HCT116 (cell line): ENCODE data around the gene SPATA20. TPM values are rescaled to one million over a fixed set of nuclear protein-coding genes. Genes with fewer than 3 reads are reported as not detected.

Source experiments
- ATAC-seq: fragments of 200-7000 bp; cut with Tn5 transposase; 2 replicates; pipeline ENCODE4 v1.9.1; 2020; ENCODE audit warnings: mild to moderate bottlenecking, moderate library complexity
- BruUV-seq: library from RNA; stranded (reverse); fragments of 400-500 nt; replicated peaks from 2 replicates; lab custom pipeline; 2021; lab: Mats Ljungman, UMichigan
- CTCF ChIA-PET: fragments of 300-600 bp; sonication (Branson Sonifier 250); formaldehyde crosslinking; loops from one replicate; lab custom pipeline; 2021; ENCODE audit warnings: antibody characterized with exemption; lab: Charles Lee
- POLR2A ChIA-PET: fragments of 300-600, 350-600 bp; sonication (Branson Sonifier 250); formaldehyde crosslinking; loops from one replicate; lab custom pipeline; 2021; ENCODE audit warnings: antibody characterized with exemption; lab: Charles Lee
- RAD21 ChIA-PET, 2 experiments: fragments of 300-600 bp; sonication (Branson Sonifier 250); formaldehyde crosslinking; loops; one replicate each; lab custom pipeline; 2023; ENCODE audit warnings: low total read pairs in 2 of 2; ENCODE audit not compliant: uncharacterized antibody in 2 of 2, unreplicated experiment in 2 of 2, low non-redundant PET in 1 of 2; lab: Charles Lee
- DNase-seq: peaks from one replicate; pipeline ENCODE4 v3.0.0-alpha.2; 2010; ENCODE audit warnings: low read depth, low spot score
- H2AFZ ChIP-seq: fragments of 200-600 bp; shearing (Covaris generic), sonication (generic); 2 replicates; pipeline ENCODE4 v1.6.1; 2017; ENCODE audit warnings: low read depth, mixed run types, mixed read lengths, antibody characterized with exemption, low read length; ENCODE audit not compliant: poor library complexity, severe bottlenecking
- H3K27ac ChIP-seq: 2 replicates; pipeline ENCODE4 v1.5.1; 2012; ENCODE audit warnings: low read depth, low read length
- H3K27me3 ChIP-seq: fragments of 200-600 bp; sonication (generic); 2 replicates; pipeline ENCODE4 v1.6.1; 2016; ENCODE audit warnings: mixed run types, low read length, mixed read lengths; ENCODE audit not compliant: insufficient read depth
- H3K36me3 ChIP-seq, 2 experiments: fragments of 200-500 bp in 1 of 2; fragments of 200-600 bp in 1 of 2; sonication (Bioruptor generic) in 1 of 2; sonication (generic) in 1 of 2; 2 replicates each; pipeline versions ENCODE4 v1.5.1 to v1.6.1; 2014 to 2016; ENCODE audit warnings: low read length in 2 of 2, inconsistent platforms in 1 of 2, mixed read lengths in 1 of 2, mixed run types in 1 of 2; ENCODE audit not compliant: insufficient read depth in 2 of 2, control insufficient read depth in 1 of 2
- H3K4me1 ChIP-seq, 2 experiments: fragments of 200-600 bp in 1 of 2; sonication (generic) in 1 of 2; 2 replicates each; pipeline versions ENCODE4 v1.5.1 to v1.6.1; 2012 to 2017; ENCODE audit warnings: low read length in 2 of 2, inconsistent platforms in 1 of 2, mild to moderate bottlenecking in 1 of 2, mixed read lengths in 1 of 2, mixed run types in 1 of 2, moderate library complexity in 1 of 2; ENCODE audit not compliant: insufficient read depth in 2 of 2, control insufficient read depth in 1 of 2
- H3K4me2 ChIP-seq: fragments of 200-600 bp; sonication (generic); 2 replicates; pipeline ENCODE4 v1.6.1; 2017; ENCODE audit warnings: mixed run types, low read length, mixed read lengths
- H3K4me3 ChIP-seq, 2 experiments: fragments of 200-600 bp in 1 of 2; sonication (generic) in 1 of 2; replicated peaks in 1 of 2; 2 replicates each; pipeline ENCODE4 v1.5.1; 2011 to 2016; ENCODE audit warnings: low read length in 2 of 2, control low read depth in 1 of 2, low read depth in 1 of 2, mild to moderate bottlenecking in 1 of 2, mixed read lengths in 1 of 2, mixed run types in 1 of 2
- H3K79me2 ChIP-seq: fragments of 200-600 bp; sonication (generic); 2 replicates; pipeline ENCODE4 v1.6.1; 2017; ENCODE audit warnings: mild to moderate bottlenecking, mixed run types, low read length, moderate library complexity, mixed read lengths; ENCODE audit not compliant: insufficient read depth
- H3K9ac ChIP-seq: fragments of 200-600 bp; sonication (generic); 2 replicates; pipeline ENCODE4 v1.6.1; 2016; ENCODE audit warnings: low read length, mixed read lengths
- H3K9me2 ChIP-seq: fragments of 200-600 bp; sonication (generic), shearing (Covaris generic); 2 replicates; pipeline ENCODE4 v1.6.1; 2017; ENCODE audit warnings: mixed run types, mild to moderate bottlenecking, moderate library complexity; ENCODE audit not compliant: insufficient read depth
- H3K9me3 ChIP-seq, 2 experiments: fragments of 200-500 bp in 1 of 2; fragments of 200-600 bp in 1 of 2; sonication (Bioruptor generic) in 1 of 2; sonication (generic) in 1 of 2; 2 replicates each; pipeline ENCODE4 v1.6.1; 2014 to 2017; ENCODE audit warnings: low read length in 2 of 2, mixed read lengths in 2 of 2, inconsistent platforms in 1 of 2, low read depth in 1 of 2, mild to moderate bottlenecking in 1 of 2, mixed run types in 1 of 2, moderate library complexity in 1 of 2; ENCODE audit not compliant: control insufficient read depth in 1 of 2, insufficient read depth in 1 of 2
- H4K20me1 ChIP-seq: fragments of 200-600 bp; sonication (generic), shearing (Covaris generic); 2 replicates; pipeline ENCODE4 v1.6.1; 2017; ENCODE audit warnings: mixed run types, mild to moderate bottlenecking, moderate library complexity; ENCODE audit not compliant: insufficient read depth
- CBX3 ChIP-seq: IDR thresholded peaks from 2 replicates; pipeline ENCODE4 v1.6.1; 2012; ENCODE audit warnings: low read depth
- ELF1 ChIP-seq: IDR thresholded peaks from 2 replicates; pipeline ENCODE4 v1.6.1; 2012; ENCODE audit warnings: low read depth, borderline replicate concordance
- EZH2phosphoT487 ChIP-seq: fragments of 200-600 bp; IDR thresholded peaks from 2 replicates; pipeline ENCODE4 v1.6.1; 2018; ENCODE audit warnings: antibody characterized with exemption, borderline replicate concordance
- FOSL1 ChIP-seq: IDR thresholded peaks from 2 replicates; pipeline ENCODE4 v1.6.1; 2012; ENCODE audit warnings: low read depth
- POLR2A ChIP-seq: IDR thresholded peaks from 2 replicates; pipeline ENCODE4 v1.7.0; 2011; ENCODE audit warnings: borderline replicate concordance; ENCODE audit not compliant: insufficient read depth, insufficient read length; ENCODE audit errors: extremely low read depth
- SP1 ChIP-seq: IDR thresholded peaks from 2 replicates; pipeline ENCODE4 v1.6.1; 2012; ENCODE audit warnings: low read depth
- SRF ChIP-seq: IDR thresholded peaks from 2 replicates; pipeline ENCODE4 v1.6.1; 2012; ENCODE audit warnings: low read depth
- TCF7L2 ChIP-seq: IDR thresholded peaks from 2 replicates; pipeline ENCODE4 v1.7.0; 2011; ENCODE audit warnings: borderline replicate concordance, inconsistent platforms; ENCODE audit not compliant: insufficient read depth, insufficient read length; ENCODE audit errors: extremely low read depth
- intact Hi-C: fragments of 100-400 bp; cut with micrococcal nuclease; formaldehyde crosslinking; loops from 2 replicates; pipeline ENCODE4 v1.10.0; 2022
- total RNA-seq: library from RNA; stranded (reverse); gene quantifications from one replicate; pipeline ENCODE4 v1.2.1, GENCODE V29; 2021; ENCODE audit not compliant: unreplicated experiment
- TF ChIP-seq, protein P1 (sequence below): IDR thresholded peaks from 2 replicates; pipeline ENCODE4 v1.6.1; 2012

SPATA20 gene
- total RNA-seq, 1 experiment from 2014 or later: 57.5 TPM

DNA sequence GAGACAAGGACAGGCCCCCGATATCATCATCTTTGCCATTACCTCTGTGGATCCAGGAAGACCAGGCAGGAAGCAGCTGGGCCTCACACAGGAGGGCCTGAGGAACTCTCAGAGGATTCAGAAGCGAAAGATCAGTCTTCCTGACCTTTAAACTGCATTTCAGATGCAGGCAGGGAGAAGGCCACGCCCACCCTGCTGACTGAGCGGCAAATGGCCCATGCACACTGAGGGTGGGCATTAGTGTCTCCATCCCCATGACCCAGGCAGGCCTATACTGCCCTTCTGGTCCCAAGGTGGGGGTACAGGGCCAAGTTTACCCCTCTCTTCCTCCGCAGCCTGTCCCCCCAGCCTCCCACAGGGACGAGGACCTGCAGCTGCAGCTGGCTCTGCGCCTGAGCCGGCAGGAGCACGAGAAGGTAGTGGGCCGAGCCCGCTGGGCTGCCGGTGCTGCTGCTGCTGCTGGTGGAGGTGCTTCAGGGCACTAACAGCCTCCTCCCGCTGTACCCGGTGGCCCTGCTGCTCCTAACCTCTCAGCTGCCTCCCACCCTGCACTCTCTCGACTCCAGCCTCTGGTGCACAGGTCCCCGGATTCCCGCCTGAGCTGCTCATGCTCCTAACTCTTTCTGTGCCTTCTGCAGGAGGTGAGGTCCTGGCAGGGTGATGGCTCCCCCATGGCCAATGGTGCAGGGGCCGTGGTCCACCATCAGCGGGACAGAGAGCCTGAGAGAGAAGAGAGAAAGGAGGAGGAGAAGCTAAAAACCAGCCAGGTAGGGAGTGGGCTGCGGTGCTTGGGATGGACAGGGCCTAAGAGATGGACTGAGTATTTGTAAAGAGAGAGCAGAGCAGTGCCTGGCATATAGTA, 8.2 kb upstream of the SPATA20 start:
- TF ChIP-seq CBX3 (no peak), TCF7L2 (no peak), ELF1 (no peak), EZH2phosphoT487 (no peak), SP1 (no peak), SRF (no peak), POLR2A (no peak), FOSL1 (no peak)
- TF ChIP-seq, protein P1, sequence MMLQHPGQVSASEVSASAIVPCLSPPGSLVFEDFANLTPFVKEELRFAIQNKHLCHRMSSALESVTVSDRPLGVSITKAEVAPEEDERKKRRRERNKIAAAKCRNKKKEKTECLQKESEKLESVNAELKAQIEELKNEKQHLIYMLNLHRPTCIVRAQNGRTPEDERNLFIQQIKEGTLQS: no peak
- Histone ChIP-seq H3K4me2 (no peak overlapping the region), H3K36me3 (no peaks in the 10 kb centered on the region; a peak in 1 of 4 replicates), H3K79me2 (no peaks in the 10 kb centered on the region; the same call in 1 of the 2 replicates), H2AFZ (no peak overlapping the region), H3K9me2 (no peaks in the 10 kb centered on the region), H3K27me3 (no peaks in the 10 kb centered on the region), H3K4me3 (no peak overlapping the region), H3K4me1 (peaks cover 49 to 66% of the 10 kb centered on the region in 2 experiments), H4K20me1 (no peaks in the 10 kb centered on the region), H3K9me3 (no peaks in the 10 kb centered on the region), H3K9ac (no peak overlapping the region), H3K27ac (no peak overlapping the region; the same call in 1 of the 2 replicates)
- ATAC-seq: no peak
- no TSS peak for BruUV-seq
- intact Hi-C loops: no loop called here
- ChIA-PET POLR2A (no interaction called here), RAD21 (interaction anchor here in 1 of 2 experiments (0.8 kb wide), 1 partner anchor 21 kb away, joined by 3 read pairs; the partner anchor contains the start of gene CACNA1G), CTCF (no interaction called here)
- no peak for DNase-seq
